HPDE6-E6E7 (cell line): ENCODE results near the gene DENND1A.

Source experiments
- DNase-seq: peaks from one replicate; pipeline ENCODE4 v3.0.0; 2011; ENCODE audit warnings: missing footprints; ENCODE audit errors: extremely low spot score

The DENND1A gene

DNA sequence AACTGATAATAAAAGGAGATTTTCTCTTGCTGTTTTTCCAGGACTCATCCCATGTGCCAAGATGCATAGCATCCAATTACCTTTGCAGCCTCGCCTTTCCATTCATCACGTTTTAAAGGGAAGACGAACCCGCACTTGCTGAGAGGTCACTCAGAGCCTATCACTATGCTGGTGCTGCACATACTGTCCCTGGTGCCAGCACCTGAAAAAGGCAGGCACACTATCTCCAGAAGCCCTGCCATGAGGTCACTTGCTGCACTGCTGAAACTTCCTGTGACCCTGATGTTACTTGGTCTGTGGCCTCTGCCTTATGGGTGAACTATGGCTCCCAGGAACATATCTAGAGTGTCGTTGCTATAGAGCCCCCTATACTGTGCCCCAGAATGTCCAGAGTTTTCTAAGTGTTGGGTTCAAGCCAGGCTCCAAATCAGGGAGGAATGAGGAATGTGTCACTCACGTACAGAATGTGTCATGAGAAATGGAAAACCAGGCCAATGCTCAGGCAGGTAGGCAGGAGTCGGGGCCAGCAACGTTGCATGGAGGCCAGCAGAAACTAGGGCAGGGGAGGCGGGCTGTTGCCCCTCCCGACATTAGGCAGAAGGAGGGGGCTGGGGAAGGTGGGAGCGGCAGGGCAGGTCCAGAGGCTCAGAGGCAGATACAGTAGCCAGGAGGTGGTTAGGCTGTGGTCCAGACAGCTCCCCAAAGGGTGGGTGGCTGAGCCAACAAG is 311.8 kb downstream of the DENND1A start:
- no peak for DNase-seq

DNA sequence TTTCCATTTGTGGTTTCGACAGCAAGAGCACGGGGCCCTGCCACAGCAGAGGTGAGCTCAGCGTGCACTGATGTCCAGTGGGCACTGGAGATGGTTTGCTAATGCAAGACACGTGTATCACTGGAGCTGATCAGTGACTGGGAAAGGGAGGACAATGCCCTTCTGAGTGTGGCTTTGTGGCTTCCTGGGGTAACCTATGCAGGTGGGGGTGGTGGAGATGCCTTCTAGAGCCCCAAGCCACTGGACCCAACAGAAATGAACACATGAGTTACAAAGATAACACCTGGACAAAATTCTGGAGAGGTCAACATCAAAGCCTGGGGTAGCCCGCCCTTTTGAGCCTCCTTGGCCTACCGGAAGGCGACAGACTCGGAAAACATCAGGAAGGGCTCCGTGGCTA is 312.6 kb downstream of the DENND1A start:
- no peak for DNase-seq

DNA sequence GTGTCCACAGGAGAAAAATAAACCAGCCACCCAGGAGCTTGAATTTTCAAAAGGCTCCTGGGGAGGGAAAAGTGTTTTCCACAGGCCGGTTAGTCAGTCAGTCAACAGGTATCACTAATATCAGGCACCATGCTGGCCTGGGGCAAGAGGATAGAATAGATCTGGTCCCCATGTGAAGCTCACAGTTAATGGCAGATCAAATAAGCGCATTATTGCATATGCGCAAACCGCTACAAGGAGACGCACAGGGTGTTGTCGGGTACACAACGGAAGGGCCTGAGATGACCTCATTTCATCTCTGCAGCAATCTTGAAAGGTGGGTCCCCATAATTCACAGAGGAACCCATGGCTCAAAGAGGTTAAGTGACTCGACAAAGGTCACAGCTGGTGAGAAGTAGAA is 313.2 kb downstream of the DENND1A start:
- no peak for DNase-seq

DNA sequence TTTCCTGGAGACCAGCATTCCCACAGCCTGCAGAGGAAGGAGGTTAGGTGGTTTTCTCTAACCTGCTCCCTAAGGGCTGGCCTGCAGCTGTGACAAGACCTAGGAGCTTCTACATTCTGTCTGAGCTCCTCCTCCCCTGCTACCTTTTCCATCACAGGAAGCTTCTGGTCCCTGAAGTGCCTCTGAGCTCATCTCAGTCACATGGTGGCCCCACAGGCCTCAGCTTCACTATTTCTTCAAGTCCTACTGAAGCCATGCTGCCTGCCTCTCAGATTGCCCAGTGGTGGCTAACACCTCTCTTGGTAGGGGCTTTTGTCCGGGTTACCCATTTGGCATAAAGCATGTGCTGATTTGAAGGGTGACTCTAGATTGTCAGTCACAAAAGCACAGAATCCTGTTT is 314.5 kb downstream of the DENND1A start:
- DNase-seq: no peak

DNA sequence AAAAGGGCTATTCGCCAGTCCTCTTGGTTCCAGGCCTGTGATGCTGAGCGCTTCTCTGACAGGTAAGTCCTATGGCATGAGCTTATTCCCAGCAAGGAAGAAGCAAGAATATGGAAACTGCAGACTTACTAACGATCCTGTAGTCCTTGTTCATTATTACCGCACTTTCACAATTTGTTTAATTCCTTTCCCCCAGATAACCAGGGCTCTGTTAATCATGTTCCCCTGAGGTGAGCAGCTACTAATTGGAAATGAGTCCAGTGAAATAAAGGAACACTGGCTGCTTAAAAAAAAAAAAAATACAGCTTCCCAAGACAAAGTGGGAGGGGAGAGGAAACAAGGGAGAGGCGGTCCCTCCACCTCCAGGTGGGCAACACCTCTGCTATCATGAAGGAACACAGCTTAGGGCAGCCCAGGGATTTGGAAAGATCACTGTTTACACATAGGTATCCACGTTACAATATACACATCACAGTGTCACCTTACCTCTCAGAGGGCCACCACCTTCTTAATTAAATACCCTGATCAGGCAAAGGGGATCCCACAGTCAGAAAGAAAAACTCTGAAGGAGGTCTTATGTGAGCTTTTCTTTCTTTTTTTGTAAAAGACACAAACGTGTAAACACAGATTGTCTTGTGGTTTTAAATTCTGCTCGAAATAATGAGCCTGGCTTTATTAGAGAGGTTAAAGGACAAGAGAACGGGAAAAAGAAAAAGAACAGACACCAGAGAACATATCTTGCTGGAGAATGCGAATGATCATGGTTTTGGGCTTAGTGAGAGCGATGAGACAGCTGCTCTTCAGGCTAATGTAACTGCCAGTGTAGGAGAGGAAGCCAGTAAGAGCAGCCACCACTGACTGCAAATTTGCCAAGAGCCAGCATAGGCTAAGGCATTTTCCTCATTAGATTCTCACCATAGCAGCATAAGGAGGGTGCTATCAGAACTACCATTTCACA is 315.3 kb downstream of the DENND1A start:
- no peak for DNase-seq

DNA sequence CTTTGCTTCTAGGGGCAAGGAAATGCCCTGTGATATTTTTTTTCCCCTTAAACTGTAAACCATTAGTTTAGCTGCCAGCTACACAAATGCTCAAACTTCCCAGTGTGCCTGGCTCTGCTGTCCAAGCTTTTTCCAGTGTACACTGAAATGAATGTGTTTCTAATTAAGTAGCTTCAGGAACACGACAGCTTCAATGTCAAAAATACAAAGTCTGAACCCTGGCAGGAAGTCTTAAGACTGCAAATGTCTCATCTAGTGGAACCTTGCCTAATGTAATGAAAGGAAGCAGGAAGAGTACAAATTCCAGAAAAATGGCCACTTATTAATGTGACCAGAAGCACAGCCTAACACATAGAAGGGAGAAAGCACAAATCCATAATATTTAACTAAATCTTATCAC is 318.7 kb downstream of the DENND1A start:
- DNase-seq: no peak

DNA sequence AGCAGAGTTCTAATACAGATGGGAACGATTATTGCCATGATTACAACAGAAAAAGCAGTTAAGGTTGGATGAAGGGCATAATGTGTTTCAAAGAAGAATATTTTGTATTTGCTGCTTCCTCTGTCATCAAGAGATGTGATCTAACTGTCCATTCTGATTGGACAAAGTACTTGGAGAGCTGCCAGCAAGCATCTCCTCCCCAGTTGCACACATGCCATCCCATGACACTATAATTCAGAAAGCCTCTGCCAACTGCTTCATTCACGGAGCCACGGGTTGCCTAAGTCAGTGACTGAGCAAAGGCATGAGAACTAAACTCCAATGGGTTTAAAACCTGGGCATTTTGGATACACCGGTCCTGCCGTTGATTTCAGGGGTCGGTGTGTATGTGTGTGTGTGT is 320.1 kb downstream of the DENND1A start:
- DNase-seq: no peak

DNA sequence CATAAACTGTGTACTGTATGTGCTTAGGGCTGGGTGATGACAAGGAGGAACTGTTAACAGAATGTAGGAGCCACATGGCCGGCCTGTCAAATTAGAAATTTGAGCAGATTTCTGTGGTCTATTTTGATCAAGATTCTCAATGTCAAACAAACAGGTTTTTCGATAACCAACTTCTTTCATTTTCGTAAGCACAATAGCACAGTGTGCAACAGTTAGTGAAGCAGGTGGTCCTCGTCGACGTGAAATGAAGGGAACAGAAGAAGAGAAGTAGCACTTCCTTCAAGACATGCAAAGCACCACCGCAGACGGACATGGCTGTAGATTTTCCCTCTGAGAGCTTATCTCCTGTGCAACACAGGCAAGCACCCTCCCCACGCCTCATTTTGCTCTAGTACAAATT is 321.8 kb downstream of the DENND1A start:
- no peak for DNase-seq

DNA sequence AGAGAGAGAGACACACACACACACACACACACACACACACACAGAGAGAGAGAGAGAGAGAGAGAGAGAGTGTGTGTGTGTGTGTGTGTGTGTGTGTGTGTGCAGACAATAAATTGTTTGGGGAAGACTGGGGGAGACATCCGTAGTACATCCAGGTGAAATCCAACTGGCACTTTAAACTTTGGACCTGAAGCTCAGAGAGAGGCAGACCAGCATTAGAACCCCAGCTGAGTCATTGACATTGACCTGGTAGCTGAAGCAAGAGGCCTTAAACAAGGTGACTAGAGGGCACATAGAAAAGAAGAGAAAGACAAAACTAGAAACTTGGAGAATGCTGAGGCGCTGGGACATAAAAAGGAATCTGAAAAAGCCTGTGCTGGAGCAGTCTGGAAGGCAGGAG is 322.4 kb downstream of the DENND1A start:
- DNase-seq: no peak

DNA sequence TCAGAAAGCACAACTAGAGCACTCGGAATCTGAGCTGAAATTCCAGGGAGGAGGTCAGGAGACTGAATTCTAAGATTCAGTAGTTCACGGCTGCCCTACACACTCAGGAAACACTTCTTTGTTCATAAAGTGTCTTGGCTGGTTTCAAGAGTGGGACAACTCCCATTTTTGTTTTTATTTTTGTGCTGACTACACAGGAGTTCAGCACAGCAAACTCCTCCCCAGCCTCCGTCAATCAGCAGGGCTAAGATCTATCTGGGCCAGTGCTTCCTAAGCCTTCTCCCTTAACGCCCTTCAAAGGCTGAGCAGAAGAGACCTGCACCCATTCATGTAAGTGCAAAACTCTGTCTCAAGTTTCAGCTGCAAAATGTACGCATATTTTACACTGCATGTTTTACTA is 323.8 kb downstream of the DENND1A start:
- DNase-seq: no peak

DNA sequence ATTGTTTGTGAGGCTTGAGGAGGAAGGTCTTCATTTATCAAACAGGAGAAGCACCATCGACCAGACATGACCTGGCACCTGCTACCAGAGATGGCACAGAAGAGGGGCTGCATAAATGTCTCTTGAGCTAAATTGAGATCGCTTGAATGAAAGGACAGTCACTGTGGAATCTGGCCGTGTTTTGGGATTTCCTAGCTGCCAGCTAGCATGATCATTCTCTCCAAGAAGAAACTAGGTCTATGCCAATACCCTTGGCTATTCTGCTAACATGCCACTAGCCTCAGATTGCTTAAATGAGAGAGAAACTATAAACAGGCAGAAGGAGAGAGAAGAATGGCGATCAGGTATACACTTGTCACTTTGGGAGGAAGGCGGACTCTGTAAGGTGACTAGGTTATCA is 324.6 kb downstream of the DENND1A start:
- DNase-seq: no peak

DNA sequence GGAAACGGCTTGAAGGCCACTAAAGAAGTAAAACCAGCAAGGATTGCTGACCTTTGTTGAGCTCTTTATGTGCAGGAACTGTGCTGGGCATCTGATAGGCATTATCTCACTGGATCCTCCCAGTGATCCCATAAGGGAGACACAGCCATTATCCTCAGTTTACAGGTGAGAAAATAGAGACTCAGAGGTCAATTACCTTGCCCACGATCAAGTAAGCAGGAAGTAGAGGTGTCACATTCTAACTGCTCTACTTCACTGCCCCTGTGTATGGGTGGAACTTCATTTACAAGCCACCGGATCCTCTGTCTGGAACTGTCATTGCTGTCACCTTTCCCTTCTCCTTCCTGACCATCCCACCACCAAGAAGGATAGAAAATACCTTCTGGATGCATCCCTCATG is 325.1 kb downstream of the DENND1A start:
- DNase-seq: no peak

DNA sequence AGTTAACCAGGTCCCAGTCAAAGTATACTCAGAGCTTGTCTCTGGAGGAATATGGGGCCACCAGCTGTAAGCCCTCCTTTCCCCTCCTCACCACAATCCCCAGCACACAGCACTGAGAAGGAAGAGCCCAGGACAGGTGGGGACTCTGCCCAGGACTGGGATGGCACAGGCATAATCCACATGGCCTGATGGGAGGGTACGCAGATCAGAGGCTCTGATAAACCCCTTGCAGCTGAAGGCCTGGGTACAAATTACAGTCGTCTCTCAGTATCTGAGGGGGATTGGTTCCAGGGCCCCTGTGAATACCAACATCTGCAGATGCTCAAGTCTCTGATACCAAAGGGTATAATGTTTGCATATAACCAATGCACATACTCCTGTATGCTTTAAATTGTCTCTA is 328.1 kb downstream of the DENND1A start:
- no peak for DNase-seq

DNA sequence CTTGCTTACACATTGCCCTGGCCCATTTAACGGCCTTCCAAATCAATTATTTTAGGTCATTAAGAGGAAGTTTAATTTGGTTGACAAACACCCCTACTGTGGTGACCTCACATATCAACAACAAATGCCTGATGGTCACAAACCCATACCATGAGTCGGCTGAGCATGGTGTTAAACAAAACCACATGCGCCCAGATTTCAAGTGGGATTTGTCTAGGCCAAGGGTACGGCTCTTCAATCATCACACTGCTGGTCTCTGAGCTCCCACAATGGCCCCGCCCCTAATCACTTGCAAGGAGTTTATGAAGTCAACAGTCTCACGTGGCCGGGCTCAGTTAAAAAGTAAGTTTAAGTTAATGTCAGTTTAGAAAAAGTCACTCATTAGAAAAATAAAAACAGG is 330.1 kb downstream of the DENND1A start:
- DNase-seq: no peak

DNA sequence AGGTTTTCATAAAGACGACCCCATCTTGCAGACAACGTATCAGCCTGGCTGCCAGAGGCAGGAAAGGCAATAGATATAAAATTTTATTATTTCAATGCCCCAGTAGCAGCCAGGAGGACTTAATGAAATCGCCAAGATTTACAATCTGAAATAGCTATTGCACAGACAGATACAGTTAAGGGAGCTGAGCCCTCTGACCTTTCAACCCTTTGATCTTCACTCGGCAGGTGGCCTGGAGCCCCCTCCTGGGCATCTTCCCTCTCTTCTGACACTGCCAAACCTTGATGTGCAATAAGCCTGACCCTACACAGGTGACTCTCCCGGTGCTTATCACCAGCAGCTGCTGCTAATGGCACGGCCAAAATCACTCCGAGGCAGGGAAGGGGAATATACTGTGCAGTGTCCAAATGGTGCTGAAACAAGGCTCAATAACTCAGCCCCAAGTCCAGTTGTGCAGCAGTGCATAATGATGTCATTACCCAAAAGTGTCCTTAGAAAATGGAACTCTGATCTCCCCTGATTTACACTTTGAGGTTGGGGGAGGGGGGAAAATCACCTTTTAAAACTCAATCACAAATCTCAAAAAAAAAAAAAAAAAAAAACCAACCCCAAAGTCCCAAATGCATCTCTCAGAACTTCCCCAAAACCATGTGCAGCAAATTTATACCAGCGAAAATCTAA is 331.9 kb downstream of the DENND1A start:
- DNase-seq: no peak

DNA sequence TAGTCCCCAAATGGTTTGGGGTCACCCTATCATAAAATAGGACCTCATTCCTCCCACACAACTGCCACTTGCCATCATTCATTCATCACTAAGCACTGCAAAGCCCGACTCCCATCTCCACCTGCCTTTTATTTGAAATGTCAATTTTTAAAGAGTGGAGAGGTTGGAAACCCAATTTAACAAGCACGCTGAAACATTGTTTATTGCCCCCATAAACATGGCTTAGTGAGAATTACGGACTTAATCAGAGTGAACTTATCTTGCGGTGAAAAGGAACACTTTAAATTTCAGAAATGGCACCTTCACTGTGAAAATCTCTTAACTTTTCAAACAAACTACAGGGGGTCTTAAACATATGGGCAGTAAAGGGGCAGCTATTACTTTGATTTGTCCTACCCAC is 332.9 kb downstream of the DENND1A start:
- no peak for DNase-seq

DNA sequence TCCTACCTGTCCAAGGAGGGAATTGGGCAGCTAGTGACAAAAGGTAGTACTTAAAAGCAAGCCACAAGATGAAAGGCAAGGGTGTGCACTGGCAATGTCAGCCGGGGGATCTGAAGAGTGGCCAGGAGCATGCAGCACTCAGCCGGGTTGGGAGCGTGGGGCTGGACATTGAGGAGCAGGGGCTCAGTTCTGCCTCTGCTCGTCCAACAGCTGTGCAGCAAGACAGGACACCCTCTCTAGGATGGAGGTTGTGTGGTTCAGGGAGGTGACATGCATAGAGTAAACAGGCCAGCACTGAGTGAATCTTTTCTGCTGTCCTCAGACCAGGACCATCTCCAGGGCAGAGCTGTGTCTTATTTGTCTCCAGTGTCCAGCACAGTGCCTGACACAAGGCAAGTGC is 338.6 kb downstream of the DENND1A start:
- no peak for DNase-seq

DNA sequence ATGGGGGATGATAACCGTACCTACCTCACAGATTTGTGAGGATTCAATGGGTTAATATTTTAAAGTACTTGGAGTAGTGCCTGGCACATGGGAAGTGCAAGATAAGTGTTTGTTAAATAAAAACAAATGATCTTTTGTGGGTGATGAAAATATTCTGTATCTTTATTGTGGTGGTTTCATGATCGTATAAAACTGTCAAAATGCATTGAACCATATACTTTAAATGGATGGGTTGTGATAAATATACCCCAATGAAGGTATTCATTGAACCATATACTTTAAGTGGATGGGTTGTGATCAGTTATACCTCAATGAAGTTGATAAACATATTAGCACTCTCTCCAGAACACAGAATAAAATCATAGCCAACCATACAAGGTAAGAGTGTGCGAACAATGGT is 339.4 kb downstream of the DENND1A start:
- no peak for DNase-seq

DNA sequence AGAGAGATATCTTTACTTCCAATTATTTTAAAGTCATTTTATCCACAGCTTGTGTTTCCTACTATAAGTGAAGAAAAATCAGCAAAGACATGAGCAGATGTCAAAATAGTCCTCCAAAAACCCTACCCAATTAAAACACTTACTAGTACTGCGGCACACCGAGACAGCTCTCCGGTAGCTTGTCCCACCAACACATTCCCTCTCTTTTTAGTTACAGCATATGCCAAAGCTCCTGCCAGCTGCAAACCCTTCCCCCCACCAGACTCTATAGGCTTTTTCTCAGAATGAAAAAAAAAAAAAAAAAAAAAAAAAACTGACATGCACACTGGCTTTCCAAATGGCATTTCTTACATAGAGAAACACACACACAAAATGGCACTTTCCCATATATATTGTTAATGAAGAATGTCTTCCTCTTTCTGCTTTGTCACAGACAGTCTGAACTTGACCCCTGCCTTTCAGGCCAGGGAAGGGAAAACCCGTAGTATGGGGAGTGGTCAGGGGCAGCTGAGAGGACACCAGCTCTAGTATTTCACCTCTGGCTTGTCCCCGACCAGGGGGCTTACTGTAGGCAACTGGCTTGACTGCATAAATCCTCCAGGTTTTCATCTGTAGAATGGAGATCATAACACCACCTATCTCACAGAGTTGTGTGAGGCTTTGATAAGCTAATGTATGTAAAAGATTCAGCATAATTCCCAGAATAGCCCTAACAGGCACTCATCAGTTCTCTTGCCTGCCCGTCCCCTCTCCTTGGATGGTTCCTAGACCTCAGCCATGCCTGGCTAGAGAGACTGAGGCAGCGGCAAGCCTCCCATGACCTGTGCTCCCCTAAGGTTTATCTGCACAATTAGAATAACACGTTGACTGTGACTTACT is 340.3 kb downstream of the DENND1A start:
- no peak for DNase-seq

DNA sequence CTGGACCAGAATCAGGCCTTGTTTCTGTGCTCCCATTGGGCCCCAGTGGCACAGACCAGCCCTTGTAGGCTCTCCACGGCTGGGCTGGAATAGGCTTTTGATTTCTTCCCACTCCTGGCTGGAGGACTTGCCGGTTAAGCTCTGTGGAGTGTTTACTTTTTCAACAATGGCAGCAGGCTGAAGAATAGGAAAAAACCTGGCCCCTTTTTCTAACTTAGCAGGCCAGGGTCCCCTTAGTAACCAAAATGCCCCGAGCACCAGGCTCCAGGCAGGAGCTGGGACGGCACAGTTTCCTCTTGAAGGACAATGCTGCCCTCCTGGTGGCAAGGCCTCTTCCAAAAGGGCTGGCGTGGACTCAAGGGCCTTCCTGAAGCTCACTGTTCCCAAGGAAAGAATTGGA is 343.7 kb downstream of the DENND1A start:
- no peak for DNase-seq
